NCI-H187 (cell line): ENCODE measurements around the gene LOXL1.

Experiments
- DNase-seq, 2 experiments: peaks; one replicate each; lab custom pipeline; 2025; lab: John Stamatoyannopoulos, UW

Gene LOXL1, protein sequence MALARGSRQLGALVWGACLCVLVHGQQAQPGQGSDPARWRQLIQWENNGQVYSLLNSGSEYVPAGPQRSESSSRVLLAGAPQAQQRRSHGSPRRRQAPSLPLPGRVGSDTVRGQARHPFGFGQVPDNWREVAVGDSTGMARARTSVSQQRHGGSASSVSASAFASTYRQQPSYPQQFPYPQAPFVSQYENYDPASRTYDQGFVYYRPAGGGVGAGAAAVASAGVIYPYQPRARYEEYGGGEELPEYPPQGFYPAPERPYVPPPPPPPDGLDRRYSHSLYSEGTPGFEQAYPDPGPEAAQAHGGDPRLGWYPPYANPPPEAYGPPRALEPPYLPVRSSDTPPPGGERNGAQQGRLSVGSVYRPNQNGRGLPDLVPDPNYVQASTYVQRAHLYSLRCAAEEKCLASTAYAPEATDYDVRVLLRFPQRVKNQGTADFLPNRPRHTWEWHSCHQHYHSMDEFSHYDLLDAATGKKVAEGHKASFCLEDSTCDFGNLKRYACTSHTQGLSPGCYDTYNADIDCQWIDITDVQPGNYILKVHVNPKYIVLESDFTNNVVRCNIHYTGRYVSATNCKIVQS

DNA sequence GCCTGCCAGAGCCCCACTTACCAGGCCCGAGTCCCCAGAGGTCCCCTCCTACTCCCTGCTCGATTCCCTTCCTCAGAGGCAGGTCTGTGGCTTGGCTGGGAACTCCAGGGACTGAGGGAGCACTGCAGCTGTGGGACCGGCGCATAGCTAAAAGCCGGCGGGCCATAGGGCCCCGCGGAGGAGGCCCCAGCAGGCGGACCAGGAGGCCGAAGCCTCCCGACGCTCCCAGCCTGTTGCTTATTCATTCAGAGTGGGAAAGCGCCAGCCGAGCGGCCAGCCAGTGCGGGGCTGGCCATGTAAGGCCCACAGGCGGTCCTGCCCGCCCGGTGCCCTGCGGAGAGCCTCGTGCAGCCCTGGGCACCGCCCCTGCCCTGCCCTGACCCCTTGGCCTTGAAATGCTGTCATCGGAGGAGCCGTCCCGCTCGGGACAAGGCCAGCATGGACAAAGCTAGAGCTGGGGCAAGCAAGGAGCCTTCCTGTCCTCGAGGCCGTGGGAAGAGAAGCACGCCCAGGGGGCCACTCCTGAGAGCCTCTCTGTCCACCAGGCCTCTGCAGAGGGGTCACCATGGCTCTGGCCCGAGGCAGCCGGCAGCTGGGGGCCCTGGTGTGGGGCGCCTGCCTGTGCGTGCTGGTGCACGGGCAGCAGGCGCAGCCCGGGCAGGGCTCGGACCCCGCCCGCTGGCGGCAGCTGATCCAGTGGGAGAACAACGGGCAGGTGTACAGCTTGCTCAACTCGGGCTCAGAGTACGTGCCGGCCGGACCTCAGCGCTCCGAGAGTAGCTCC, at the start of gene LOXL1:
Gene LOXL1, plus strand, starts transcription at position 244 of the 784 bp plus-strand sequence. Its CDS starts 322 bp downstream, at position 566.
- peak in 1 of 2 experiments; percentile 18 for DNase-seq

DNA sequence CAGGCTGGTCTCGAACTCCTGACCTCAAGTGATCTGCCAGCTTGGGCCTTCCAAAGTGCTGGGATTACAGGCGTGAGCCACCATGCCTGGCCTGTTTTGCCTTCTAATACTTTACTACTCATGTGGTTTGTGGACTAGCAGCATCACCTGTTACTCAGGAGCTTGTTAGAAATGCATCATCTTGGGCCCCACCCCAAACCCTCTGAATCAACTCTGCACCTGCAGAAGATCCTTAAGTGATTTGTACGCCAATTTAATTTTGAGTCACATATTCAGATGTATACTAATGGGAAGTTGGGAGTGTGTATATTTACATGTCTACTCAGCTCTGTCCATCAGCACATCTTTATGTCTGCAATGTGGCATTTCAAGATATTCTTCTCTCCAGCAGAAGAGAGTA, 46.8 kb upstream of the LOXL1 start:
- no peak for DNase-seq

DNA sequence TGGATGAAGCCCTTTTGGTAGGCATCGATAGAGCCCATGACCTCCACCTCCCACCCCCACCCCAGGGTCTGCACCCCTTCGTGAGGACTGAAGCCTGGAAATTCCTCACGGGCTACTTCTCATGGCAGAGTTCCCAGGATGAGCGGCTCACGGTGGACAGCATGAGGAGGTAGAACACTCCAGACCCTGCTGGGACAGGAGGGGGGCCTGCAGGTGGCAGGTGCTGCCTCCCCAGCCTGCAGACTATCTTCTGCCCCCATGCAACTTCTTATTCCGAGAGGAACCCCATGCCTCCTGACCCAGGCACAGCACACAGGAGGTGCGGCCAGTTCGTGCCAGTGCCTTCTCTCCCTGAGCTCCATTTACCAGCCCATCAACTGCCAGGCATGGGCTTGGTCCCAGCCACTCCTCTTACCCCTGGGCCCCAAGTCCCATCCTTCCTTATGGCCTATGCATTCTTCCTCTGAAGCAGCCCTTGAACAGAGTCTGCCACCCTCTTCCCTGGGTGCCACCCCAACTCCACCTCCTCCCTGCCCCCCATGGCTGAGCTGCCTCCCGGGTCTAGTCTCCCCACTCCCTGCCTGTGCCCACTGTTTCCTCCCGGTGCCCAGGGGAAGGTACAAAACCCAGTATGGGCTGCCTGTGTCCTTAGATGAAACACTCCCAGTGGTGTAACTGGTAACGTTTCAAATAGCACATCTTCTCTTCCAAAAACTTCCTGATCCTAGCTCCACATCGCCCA, 44.5 kb upstream of the LOXL1 start:
- no peak for DNase-seq

DNA sequence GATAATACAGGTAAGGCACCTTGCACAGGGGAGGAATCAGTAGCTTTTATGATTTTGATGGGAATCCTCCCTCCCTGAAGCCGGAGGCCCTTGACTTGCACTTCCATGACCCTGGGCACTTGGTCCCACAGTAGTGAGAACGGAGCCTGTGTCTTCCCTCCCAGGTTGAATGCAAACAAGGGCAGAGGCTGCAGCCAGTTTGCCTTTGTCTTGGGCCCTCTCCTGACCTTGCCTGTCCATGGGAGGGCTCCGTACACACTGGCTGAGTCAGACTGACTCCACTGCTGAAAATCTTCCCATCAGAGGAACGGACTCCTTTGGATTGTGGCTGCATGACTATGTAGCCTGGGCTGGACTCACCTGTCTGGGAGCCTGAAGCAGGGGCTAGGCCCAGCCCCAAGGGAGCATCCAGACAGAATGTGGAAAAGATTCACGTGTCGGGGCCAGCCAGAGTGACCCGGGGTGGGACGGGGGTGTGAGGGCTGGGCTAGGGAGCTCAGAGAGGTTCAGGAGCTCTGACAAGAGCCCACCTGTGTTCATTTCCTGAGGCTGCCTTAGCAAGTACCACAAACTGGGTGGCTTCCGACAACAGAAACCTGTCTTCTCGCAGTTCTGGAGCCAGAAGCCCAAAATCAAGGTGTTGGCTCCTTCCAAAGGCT, 43.4 kb upstream of the LOXL1 start:
- no peak for DNase-seq

DNA sequence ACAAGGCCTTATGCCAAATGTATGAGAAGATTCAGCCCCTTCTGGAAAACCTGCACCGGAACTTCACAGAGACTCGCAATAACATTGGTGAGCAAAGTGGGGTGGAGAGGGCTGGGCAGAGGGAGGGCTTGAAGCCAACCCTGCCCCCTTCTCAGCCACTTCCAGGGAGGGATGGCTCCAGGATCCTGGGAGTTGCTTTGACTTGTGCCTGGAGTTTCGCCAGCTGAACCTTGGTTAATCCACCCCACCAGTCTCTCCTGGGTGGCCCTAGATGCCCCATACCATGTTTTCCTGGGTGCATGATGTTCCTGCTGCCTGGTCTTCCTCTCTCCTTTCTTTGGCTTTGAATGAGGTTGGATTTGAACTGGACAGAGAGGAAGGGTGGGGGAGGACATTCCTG, 42.1 kb upstream of the LOXL1 start:
- DNase-seq = no peak

DNA sequence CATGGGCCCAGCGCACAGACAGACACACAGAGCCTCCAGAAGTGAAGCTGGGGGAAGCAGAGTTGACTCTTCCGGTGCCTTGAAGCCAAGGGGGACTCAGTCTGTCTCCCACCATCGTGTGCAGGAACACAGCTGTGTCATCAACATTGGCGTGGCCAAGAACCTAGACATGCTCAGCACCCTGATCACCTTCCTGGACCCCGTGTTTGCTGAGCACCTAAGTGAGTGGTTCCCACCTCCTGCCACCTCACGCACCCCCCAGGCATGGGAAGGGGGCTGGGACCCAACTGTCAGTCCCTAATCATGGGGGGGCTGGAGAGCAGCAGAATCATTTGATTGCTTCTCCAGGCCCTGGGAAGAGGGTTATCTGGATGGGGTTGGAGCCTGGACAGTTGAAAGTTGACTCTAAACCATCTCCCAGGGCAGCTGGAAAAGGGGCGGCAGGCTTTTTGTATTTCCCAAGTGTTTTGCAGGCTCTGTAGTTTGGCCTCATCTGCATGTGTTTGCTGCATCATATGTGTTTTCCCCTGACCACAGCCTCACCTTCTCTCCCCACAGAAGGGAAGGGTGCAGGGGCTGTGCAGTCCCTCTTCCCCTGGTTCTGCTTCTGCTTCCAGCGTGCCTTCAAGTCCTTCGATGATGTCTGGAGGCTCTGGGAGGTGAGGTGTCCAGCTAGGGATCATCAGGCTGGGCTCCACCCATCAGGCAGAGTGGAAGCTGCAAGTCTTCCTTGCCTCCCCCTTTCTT, 40.1 kb upstream of the LOXL1 start:
- no peak for DNase-seq

DNA sequence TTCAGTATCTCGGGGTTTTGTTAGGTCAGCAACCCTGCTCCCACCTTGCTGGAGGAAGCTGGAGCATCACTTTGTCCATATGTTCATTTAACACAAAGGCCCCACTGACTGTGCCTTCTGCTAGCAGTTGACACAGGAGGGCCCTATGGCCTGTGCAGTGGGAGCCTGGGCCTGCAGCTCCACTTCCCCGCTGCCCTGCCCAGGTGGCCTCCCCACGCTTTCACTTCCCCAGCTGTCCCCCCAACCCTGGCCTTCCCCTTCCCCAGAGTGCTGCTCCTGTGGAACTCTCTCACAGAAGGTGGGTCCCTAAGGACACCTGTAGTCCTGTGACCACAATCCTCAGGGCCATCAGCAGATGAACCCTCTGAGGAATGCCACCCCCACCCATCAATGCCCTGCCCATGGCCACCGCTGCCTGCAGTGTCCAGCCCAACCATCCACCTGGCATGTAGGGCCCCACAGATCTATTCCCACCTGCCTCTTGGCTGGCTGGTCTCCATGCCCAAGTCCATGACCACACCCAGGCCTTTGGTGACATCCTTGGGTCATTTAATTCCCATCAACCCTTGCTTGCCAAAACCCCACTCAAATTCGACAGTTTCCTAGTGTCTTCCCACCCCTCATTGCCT, 39.4 kb upstream of the LOXL1 start:
- no peak for DNase-seq

DNA sequence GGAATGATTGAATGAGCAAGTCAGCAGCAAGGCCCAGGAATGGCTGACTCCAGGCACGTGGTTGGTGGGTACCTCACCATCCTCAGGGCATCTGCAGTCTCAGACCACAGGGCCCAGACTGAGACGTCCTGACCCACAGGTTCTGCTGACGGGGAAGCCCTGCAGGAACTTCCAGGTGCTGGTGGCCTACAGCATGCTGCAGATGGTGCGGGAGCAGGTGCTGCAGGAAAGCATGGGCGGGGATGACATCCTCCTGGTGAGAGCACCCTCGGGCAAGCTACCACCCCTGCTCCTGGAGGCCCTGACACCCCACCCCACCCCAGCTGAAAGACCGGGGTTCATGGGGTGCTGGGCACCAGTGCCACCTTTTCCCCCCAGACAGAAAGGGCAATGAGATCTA, 38.8 kb upstream of the LOXL1 start:
- DNase-seq = no peak

DNA sequence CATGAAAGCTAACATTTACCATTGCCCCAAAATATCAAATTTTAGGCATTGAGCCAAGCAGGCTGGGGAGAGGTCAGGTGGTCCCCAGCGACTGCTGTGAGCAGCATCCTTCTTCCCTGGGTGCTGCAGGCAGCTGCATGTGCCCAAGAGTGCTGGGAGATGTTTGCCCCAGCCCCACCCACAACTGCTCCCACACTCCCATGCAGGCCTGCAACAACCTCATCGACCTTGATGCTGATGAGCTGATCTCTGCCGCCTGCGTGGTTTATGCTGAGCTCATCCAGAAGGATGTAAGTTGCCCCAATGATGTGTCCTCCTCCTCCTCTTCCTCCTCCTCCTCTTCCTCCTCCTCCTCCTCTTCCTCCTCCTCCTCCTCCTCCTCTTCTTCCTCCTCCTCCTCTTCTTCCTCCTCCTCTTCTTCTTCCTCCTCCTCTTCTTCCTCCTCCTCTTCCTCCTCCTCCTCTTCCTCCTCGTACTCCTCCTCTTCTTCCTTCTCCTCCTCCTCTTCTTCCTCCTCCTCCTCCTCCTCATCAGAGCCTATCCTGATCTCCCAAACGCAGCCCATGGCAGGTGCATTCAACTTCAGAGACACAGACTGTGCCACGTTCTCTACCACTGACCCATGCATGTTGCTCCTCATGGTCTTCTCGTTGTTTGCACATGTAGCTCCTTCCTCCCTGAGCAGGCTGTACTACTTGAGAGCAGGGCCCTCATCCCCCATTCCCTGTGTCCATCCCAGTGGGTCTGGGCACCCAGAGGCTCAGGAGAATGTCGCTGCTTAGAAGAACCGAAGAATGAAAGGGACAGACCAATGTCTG, 37.8 kb upstream of the LOXL1 start:
- DNase-seq = no peak

DNA sequence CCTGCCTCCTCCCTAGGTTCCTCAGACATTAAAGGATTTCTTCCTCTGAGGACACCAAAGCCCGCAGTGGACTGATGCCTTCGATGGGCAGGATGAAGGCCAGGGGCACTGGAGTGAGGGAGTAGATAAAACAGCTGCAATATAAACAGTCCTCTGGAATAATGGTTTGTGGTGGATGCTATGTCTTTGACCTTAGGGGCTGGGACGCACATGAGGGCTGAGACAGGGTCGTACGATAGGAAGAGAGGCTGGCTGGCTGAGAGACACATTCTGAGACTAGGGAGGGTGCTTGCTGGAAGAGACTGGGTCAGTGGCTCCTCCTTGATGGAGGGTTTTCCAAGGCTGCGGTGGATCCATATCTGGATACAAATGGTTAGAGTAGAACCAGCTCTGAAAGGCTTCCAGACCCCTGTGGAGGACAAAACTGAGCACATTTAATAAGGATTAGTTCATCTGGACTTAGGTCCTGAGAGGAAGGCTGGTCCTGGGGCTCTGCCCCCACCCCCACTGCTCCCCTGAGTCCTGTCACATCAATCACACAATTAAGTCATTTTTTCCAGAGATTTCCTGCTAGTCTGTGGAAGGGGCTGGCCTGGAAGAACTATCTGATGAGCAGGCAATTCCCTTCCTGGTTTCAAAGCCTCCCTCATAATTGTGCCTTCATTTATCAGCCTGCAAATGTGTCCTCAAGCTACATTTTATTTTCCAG, 37.1 kb upstream of the LOXL1 start:
- DNase-seq = no peak

DNA sequence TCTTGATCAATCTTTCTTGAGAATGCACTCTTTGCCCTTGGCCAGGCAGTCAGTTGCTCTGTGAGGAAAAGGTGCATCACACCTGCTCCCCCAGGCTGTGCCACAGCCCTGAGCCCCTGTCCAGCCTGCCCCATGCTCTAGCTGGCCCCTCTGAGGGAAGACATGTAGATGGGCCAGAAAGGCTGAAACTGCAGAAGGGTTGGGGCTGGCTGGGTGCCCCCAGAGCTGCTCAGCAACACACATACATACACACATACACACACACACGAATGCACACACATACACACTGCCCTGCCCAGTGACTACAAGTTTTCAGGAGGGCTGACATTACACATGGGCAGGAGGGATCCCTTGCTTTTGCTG, 36.5 kb upstream of the LOXL1 start:
- DNase-seq = no peak

DNA sequence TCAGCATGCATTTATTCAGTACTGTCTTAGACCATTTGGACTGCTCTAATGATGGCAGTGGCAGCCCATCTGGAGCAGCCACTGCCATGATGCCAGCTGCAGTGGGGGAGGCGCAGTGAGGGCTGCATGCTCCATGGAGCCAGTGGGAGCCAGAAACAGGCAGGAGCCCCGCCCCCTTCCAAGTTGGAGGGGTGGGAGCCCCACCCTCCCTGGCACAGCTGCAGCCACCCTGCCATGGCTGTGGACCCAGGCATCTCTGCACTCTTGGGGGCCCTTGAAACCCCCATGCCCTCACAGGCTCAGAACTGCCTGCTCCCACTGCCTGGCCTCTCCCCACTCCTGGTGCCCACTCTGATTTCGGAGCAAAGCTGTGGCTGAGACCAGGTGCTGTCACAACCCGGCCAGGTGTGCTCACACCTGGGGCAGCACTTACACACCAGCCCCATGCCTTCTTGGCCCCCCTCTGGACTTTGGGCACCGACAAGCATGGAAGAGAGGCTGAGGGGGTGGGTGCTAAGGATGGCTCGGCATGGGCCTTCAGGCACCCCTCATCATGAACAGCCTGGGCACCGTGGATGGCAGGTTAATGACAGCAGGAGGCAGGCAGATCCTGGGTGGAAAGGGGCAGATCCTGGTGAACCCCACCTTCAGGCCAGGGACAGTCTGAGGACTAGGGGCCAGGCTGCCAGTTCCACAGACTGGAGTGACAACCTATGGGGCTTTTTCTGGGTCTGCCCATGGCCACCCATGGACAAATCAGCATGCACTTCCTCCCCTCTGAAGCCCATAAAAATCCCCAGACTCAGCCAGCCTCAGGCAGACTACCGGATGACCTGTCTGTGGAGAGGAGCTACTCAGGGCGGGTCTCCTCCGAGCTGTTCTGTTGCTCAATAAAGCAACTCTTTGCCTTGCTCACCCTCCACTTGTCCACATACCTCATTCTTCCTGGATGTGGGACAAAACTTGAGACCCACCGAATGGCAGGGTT, 34.6 kb upstream of the LOXL1 start:
- no peak for DNase-seq

DNA sequence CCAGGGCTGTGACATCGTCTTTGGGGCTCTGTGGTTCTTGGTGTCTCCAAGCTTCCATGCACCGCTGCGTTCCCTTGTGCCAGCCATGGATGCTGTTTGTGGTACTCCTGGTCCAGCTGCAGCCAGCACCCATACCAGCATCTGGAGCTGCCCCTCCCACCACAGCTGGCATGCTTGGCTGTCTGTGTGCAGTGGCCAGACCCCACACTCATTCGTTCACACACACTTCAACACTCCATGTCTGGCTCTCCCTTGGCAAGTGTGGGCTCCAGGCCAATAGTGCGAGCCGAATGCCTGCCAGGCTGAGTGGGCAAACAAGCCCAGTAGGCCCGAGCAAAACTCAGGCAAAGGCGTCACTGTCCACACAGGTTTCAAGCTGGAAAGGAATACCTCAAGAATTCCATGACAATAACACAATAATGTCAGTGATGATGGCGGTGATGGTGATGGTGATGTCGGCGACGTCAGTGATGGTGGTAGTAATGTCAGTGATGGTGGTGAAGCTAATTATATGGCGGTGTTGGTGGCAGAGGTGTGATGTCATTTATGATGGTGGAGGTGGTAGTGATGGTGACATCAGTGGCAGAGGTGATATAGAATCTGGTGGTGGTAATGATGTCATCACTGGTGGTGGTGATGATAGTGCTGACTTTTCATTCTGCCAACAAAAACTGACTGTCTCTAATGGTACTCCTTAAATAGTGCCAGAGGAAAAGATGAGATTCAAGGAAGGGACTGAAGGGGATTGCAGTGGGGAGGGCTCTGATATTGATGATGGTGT, 33.6 kb upstream of the LOXL1 start:
- no peak for DNase-seq

DNA sequence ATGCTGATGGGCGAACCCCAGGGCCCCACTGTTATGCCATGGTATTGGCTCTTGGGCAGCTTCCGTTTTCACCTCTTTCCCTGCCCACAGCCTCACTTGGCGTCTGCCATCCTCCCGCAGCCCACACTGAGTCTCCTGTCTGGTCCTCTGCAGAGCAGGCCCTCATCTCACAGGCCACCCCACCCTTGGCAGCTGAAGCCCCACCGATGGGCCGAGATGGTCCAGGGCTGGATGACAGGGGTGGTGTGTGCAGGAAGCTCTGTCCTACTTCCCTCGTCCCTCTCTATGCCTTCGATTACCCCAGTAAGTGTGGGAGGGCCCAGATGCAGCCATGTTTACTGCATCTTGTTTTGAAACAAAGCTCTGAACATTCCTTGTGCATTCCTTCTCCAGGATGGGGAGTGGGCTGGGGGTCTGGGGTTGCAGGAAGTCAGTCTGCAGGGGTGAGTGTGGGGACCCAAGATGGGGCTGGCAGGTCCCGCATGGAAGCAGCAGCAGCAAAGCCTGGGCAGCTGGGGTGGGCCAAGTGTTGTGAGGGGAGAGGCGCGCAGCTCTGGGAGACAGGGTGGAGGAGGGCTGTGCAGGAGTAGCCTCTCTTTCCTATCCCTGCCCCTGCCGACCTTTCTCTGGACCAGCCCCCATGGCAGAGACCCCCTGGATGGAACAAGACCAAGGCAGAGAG, 32.0 kb upstream of the LOXL1 start:
- no peak for DNase-seq

DNA sequence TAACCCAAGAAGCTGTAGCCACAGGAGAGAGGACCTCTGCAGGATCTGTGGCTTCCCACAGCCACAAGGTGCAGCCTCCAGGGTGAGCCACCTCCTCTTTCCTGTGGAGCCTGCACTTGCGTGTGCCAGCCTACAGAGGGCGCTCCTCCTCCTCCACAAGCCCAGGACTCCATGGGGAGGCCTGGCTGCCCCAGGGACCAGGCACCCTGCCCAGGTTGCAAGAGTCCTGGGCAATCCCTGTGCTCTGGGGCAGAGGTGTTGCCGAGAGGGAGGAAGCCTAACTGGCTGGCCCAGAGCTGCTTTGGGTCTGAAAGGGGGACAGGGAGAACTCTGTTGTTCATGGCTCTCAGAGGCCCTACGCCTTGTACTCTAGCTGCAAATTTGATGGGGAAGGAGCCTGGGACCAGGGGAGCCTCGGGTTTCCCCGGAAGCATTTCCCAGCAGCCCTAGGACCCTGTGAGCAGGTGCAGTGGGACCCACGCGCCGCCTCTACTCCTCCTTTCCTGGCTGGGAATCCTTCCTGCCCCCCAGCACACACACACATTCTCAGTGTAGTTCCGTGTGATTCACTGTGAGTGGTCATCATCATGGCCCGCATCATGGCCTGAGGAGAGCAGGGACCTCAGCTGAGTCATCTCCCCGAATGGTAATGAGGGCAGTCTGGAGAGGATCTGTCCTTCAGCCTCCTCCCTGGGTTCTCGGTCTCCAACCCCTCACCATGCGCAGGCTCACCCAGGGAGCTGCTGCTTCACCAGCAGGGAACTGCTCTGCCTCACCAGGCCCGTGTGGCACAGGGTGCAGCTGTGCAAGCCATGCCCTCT, 28.6 kb upstream of the LOXL1 start:
- no peak for DNase-seq
